G401.6 (cell line): Measurements from ENCODE around the gene CLEC18C.
"Not testable (repeated sequence)": the region's sequence is repeated elsewhere in the genome, so short reads cannot be mapped to it uniquely, and the experiment has no call there.

Experiments
- FAIRE-seq: peaks from 2 replicates; lab custom pipeline; 2012; peaks lifted over from hg19 to GRCh38; lab: Jason Lieb, UNC

CLEC18C gene

DNA sequence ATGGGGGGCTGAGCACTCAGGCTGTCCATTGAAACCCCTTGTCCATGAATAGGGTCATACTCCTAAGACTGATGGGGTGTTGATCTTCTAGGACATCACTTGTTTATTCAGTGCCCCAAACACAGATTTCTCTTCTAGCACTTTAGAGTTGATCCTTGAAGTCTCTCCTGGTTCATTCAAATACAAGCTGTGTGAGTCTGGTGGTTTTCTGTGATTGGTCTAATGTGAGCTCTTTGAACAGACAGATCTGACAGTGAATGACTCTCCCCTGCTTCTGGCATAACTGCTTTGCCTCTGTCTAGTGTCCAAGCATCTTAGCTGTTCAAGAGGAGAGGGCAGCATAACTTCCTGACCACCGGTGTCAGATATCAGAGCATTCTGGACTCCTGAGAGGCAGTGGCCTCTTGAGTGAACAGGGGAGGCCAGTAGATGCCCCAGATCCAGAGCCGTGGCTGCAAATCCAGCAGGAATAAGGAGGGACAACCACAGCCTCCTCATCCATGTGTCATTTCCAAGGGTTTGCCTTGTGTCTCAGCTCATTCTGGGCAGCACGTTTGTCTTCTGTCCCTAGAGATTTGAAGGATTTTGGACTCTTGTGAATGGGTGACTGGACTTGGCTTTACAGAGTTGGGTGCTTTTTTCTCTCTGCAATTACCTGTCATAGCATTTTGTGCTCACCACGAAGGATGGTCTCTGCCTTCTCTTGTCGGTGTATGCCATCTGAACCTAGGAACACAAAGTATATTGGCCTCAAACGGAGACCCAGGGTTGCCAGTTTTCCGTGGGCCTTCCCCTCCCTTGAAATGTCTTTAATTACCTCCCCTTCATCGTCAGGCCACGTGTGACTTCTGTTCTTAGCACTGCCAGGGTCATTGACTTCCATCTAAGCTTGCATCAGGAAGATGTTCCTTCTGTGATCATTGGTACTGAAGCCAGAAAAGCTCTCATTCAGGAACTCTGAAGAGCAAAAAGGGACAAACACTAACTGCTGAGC, 13.9 kb upstream of the CLEC18C start:
- FAIRE-seq, result no peak

DNA sequence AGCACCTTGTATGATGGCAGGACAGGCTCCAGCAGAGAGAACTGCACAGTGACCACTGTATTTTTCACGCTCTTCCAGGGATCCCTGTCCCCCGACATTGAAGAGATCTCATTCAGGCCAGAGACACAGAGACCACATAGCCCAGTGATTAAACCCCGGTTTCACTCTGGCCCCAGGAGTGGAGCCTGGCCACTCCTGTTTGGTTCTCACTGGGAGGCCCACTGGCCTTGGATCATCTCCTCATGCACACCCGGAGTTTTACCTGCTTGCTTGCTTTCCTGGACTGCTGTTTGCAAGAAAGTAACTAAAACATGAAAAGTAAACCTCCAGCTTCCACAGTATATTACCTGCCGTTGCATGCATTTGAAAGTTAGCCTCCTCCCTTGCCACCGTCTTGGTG, 13.2 kb upstream of the CLEC18C start:
- FAIRE-seq, result no peak

GRCh38 chr16:70160821-70161220, 12.8 kb upstream of the CLEC18C start:
- no peak for FAIRE-seq

DNA sequence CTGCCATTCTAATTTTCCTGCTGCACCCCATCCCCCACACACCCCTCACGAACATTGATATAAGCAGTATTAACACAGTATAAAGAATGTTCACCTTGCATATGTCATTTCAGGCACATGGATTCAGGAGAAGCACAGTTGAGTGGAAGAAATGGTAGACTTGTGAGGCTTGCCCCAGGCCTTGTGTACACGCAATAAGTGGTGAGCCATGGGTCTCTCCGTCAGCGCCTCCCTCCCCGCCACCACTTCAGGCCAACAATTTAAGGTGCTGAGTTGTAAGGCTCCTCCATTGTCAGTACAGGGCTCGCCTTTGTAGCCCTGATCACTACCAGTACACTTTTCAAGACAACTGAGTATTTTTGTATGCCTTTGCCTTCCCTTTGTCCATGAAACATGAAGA, 12.2 kb upstream of the CLEC18C start:
- FAIRE-seq, result no peak

- FAIRE-seq, result no peak
Observed at GRCh38 chr16:70162041-70162451, 11.5 kb upstream of the CLEC18C start.

DNA sequence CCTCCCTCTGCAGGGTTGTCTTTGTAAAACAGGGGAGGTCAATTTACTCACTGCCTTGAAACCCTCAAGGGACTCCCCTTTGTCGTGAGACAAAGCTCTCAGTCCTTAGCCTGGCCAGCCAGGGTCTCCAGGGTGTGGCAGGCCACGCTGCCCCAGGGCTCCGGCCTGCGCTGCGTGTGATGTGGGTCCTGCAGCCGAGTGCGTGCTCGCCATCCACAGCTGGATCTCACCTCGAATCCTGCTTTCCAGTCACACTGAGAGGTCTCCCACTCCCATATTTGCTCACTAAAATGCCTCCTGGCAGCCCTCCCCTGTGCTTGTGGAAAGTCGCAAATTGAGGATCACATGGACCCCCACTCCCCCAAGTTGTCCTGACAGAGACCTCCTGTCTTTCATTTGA, 10.0 kb upstream of the CLEC18C start:
- FAIRE-seq, result no peak

GRCh38 chr16:70166688-70167087, 6.9 kb upstream of the CLEC18C start:
- FAIRE-seq, result not testable (repeated sequence)

DNA sequence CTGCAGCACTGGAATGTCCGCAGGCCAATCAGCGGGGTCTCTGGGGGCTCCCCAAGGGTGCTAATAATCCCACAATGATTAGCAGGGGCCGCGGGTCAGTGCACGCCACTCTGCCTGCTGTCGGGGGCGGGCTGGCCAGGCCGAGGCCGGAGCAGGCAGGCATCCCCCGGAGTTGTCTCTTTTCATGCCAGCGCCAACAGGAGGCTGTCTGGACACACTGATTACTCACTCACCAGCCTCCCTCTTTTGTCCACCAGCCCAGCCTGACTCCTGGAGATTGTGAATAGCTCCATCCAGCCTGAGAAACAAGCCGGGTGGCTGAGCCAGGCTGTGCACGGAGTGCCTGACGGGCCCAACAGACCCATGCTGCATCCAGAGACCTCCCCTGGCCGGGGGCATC, 329 bp downstream of the CLEC18C start:
- not testable (repeated sequence) for FAIRE-seq

DNA sequence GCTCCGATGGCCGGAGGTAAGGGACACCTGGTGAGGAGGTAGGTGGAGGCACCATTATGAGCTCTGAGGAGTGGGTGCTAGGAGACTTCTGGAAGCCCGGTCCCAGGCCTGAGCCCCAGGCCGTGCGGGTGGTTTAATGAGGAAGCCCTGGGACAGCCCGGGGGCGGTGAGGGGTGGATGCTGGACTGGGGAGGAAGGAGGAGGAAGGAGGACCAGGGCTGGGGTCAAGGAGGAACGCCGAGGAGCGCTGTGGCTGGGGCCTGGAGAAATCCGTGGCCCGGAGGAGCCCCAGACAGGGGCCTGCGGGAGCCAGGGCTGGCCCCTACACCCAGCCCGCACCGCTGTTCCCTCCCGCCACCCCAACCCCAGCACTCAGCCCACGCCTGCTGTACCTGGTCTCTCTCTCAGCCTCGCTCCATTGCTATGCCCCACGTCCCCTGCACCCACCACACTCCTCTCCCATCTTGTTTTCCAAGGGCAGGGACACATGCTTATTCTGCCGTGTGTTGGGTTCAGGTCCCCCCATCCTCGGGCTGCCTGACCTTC, 873 bp downstream of the CLEC18C start:
- not testable (repeated sequence) for FAIRE-seq

GRCh38 chr16:70187858-70188607, 14.4 kb downstream of the CLEC18C start:
- FAIRE-seq, result not testable (repeated sequence)

GRCh38 chr16:70188608-70188915, 15.0 kb downstream of the CLEC18C start:
- not testable (repeated sequence) for FAIRE-seq

- FAIRE-seq, result not testable (repeated sequence)
Observed at GRCh38 chr16:70190574-70190973, 17.0 kb downstream of the CLEC18C start.

DNA sequence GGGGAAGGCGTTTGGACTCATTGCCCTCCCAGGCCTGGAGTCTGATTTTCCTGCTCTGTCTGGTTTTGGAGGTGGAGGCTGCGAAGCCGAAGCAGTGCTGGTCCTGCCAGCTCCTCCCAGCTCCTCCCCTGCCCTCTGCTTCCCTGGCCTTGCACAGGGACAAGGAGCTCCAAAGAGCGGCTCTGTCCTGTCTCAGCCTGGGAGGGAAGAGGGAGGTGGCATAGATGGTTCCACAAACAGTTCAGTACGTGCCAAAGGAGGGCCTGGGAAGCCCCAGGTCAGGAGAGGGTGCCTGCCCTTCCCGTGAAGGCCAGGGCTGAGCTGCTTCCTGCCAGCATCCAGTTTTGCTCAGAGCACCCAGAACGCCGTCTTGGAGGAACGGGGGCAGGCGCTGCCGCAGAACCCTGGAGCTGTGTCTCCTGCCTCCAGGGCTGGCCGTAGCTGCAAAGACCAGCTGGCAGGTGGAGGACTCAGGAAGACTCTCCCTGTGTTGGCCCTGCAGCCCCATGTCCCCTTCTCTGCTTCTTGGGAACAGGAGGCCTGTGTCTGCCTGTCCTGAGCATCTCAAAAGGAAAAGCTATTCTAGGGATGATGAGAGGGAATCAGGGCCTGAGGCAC, 23.2 kb downstream of the CLEC18C start:
- not testable (repeated sequence) for FAIRE-seq

GRCh38 chr16:70197611-70198010, 24.0 kb downstream of the CLEC18C start:
- FAIRE-seq, result not testable (repeated sequence)

DNA sequence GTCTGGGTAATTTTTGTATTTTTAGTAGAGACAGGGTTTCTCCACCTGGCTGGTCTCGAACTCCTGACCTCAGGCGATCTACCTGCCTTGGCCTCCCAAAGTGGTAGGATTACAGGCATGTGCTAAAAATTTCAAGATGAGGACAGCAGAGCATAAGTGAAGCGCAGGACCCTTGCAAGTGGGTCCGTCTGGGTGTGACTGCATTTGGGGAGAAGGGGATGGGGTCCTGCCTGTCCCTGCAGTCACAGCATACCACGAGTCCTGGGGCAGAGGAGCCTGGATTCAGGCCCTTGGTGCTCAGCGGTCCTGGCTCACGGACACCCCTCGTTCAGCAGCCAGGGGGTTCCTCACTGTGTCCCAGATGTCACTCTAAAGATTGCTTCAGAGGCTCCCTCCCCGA, 24.6 kb downstream of the CLEC18C start:
- not testable (repeated sequence) for FAIRE-seq

GRCh38 chr16:70198666-70199065, 25.1 kb downstream of the CLEC18C start:
- not testable (repeated sequence) for FAIRE-seq

DNA sequence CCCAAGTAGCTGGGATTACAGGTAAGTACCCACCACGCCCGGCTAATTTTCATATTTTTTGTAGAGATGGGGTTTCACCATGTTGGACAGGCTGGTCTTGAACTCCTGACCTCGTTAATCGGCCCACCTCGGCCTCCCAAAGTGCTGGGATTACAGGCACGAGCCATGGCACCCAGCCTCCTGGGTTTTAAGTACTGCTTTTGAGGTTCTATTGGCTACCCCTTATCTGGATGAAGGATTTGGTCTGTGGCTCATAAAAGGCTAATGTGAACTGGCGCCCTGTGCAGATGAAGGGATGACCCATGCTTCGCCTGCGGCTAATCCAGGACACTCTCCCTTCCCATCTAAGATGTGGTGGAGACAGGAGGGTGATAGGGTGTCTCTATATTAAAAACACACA, 25.6 kb downstream of the CLEC18C start:
- FAIRE-seq, result not testable (repeated sequence)

DNA sequence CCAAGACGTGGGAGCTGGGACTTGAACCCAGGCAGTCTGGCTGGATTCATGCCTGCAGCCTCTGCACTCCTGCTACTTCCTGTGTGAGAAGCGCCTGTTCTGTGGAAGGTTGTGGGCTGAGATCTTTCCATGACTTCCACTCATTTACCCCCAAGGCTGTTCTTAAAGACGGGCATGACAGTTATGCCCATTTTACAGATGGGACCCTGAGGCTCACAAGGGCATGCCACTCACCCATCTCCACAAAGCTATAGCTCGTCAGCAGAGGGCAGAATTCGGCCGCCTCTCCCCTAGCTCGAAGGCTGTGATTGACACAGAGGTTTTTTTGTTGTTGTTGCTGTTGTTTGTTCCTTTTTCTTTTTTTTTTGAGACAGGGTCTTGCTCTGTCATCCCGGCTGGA, 26.5 kb downstream of the CLEC18C start:
- FAIRE-seq, result not testable (repeated sequence)

GRCh38 chr16:70203508-70203907, 29.9 kb downstream of the CLEC18C start:
- not testable (repeated sequence) for FAIRE-seq

DNA sequence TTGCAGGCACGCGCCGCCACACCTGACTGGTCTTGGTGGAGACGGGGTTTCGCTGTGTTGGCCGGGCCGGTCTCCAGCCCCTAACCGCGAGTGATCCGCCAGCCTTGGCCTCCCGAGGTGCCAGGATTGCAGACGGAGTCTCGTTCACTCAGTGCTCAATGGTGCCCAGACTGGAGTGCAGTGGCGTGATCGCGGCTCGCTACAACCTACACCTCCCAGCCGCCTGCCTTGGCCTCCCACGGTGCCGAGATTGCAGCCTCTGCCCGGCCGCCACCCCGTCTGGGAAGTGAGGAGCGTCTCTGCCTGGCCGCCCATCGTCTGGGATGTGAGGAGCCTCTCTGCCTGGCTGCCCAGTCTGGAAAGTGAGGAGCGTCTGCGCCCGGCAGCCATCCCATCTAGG, 30.4 kb downstream of the CLEC18C start:
- not testable (repeated sequence) for FAIRE-seq

- not testable (repeated sequence) for FAIRE-seq
Observed at GRCh38 chr16:70204668-70205405, 31.2 kb downstream of the CLEC18C start.

DNA sequence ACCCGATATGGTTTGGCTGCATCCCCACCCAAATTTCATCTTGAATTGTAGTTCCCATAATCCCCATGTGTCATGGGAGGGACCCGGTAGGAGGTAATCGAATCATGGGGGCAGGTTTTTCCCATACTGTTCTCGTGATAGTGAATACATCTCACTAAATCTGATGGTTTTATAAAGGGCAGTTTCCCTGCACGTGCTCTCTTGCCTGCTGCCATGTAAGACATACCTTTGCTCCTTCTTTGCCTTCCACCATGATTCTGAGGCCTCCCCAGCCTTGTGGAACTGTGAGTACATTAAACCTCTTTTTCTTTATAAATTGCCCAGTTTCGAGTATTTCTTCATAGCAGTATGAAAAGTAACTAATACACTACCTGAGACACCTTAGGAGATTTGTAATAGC, 32.8 kb downstream of the CLEC18C start:
- not testable (repeated sequence) for FAIRE-seq
